ENCODE results near the gene ZNF624.

DNA sequence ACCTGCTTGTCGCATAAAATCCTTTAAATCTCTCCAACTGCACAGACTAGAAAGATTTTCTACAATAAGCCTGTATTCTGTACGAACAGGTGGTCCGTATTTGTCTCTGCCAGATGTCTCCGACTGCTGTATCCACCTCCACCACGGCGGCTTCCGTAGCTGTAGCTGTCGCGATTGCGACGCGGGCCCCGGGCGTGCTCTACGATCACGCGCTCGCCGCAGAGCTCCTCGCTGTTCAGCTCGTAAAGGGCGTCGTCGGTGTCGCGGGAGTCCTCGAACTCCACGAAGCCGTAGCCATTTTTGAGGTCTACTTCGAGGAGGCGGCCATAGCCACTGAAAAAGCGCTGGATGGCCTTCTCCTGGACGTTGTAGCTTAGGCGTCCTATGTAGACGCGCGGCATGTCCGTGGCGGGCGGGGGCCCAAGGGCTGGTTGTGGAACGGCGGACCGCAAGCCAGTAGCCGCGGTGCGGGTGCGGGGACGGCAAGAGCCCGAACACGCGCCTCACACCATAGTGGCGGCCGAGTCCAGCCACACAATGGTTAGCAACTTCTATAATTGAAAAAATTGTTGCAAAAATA lies 36.1 kb downstream of the ZNF624 start:
- TF ChIP-seq, protein P1, sequence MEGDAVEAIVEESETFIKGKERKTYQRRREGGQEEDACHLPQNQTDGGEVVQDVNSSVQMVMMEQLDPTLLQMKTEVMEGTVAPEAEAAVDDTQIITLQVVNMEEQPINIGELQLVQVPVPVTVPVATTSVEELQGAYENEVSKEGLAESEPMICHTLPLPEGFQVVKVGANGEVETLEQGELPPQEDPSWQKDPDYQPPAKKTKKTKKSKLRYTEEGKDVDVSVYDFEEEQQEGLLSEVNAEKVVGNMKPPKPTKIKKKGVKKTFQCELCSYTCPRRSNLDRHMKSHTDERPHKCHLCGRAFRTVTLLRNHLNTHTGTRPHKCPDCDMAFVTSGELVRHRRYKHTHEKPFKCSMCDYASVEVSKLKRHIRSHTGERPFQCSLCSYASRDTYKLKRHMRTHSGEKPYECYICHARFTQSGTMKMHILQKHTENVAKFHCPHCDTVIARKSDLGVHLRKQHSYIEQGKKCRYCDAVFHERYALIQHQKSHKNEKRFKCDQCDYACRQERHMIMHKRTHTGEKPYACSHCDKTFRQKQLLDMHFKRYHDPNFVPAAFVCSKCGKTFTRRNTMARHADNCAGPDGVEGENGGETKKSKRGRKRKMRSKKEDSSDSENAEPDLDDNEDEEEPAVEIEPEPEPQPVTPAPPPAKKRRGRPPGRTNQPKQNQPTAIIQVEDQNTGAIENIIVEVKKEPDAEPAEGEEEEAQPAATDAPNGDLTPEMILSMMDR (IDR thresholded peaks at IDR 0.05) = no peak
- TF ChIP-seq POLR2AphosphoS5 (IDR thresholded peaks at IDR 0.05; ENCODE audit: low read depth, low read length) = no peak
